ENCODE measurements around the gene PDGFC.

GRCh38 chr4:156946516-156947424 is 24.8 kb downstream of the PDGFC start:
- TF ChIP-seq GATA3 (IDR thresholded peaks at IDR 0.05; ENCODE audit: low read depth, low read length), result no peak
- TF ChIP-seq GATA2 (IDR thresholded peaks at IDR 0.05; ENCODE audit: low read depth, low read length), result no peak
